Activated B cell treated with CpG ODN at 0.5 μM for 24 hours (primary cell): ENCODE results near the gene CSNK1G2. TPM values are rescaled to one million over a fixed set of nuclear protein-coding genes. Genes with fewer than 3 reads are reported as not detected.

Experiments
- ATAC-seq: fragments of 200-7000 bp; cut with Tn5 transposase; one replicate; pipeline ENCODE4 v1.10.0; 2021; ENCODE audit warnings: low read depth, mild to moderate bottlenecking, moderate library complexity
- CTCF ChIA-PET: fragments of 350-600 bp; sonication (Branson Sonifier 250); formaldehyde crosslinking; loops from one replicate; lab custom pipeline; 2021; ENCODE audit warnings: antibody characterized with exemption; lab: Charles Lee
- POLR2A ChIA-PET: fragments of 350-600 bp; sonication (Branson Sonifier 250); formaldehyde crosslinking; loops from one replicate; lab custom pipeline; 2021; ENCODE audit warnings: antibody characterized with exemption; lab: Charles Lee
- DNase-seq: peaks from one replicate; pipeline ENCODE4 v3.0.0; 2022
- H3K27ac Mint-ChIP-seq: one replicate; pipeline ENCODE4 v1.8.0; 2020; ENCODE audit warnings: mixed read lengths
- H3K27me3 Mint-ChIP-seq: one replicate; pipeline ENCODE4 v1.8.0; 2021; ENCODE audit warnings: mixed read lengths
- H3K36me3 Mint-ChIP-seq: one replicate; pipeline ENCODE4 v1.8.0; 2021; ENCODE audit warnings: low read depth, mixed read lengths
- H3K4me1 Mint-ChIP-seq: one replicate; pipeline ENCODE4 v1.8.0; 2021; ENCODE audit warnings: mixed read lengths
- H3K4me3 Mint-ChIP-seq: one replicate; pipeline ENCODE4 v1.8.0; 2020; ENCODE audit warnings: mild to moderate bottlenecking, mixed read lengths
- H3K9me3 Mint-ChIP-seq: one replicate; pipeline ENCODE4 v1.8.0; 2020; ENCODE audit warnings: mixed read lengths
- CTCF ChIP-seq: fragments of 200-600 bp; IDR thresholded peaks from one replicate; pipeline ENCODE4 v1.8.0; 2022; ENCODE audit warnings: antibody characterized with exemption, mild to moderate bottlenecking
- intact Hi-C: fragments of 100-400 bp; cut with micrococcal nuclease; formaldehyde crosslinking; loops from one replicate; pipeline ENCODE4 v1.15.1; 2024
- total RNA-seq: library from RNA; stranded (reverse); gene quantifications from 2 replicates; pipeline ENCODE4 v1.2.3, GENCODE V29; 2022

The CSNK1G2 gene
- 83.1 and 89.1 TPM in 2 replicates for total RNA-seq

- no peaks in the 10 kb centered on the region for H3K27me3 Mint-ChIP-seq
- peaks cover 42% of the 10 kb centered on the region for H3K4me1 Mint-ChIP-seq
- peak within 1 kb of the TSS; percentile 99 for H3K27ac Mint-ChIP-seq
- H3K36me3 Mint-ChIP-seq = peaks cover 14% of the 10 kb centered on the region
- ChIA-PET POLR2A (interaction anchor here (0.5 to 2.2 kb wide), 22 partner anchors 8 to 802 kb away, joined by 3 to 15 read pairs (median 5); partner anchors contain the start of genes ABHD17A and AP3D1), CTCF (interaction anchor here (0.7 kb wide), 1 partner anchor 101 kb away, joined by 3 read pairs; no protein-coding TSS in a partner anchor)
- no peak for TF ChIP-seq CTCF
- H3K9me3 Mint-ChIP-seq = no peaks in the 10 kb centered on the region
- ATAC-seq = peak; percentile 1
- peak within 1 kb of the TSS; percentile 94 for H3K4me3 Mint-ChIP-seq
- intact Hi-C loops = loop anchor here (1.0 to 2.0 kb wide), 7 partner anchors 37 to 149 kb away; partner anchors contain the start of genes BTBD2 and MKNK2
- no peak for DNase-seq
Observed at GRCh38 chr19:1941146-1942077, at the start of gene CSNK1G2. TSS of gene CSNK1G2 (plus strand) at chr19:1941172. CDS start at chr19:1969773, 28,601 bp downstream.

GRCh38 chr19:1893791-1894190 lies 47.2 kb upstream of the CSNK1G2 start:
- intact Hi-C loops = no loop called here
- Mint-ChIP-seq H3K27ac (no peak overlapping the region), H3K9me3 (no peaks in the 10 kb centered on the region), H3K4me3 (no peak overlapping the region), H3K36me3 (no peaks in the 10 kb centered on the region), H3K4me1 (peaks cover 41% of the 10 kb centered on the region), H3K27me3 (no peaks in the 10 kb centered on the region)
- no peak for TF ChIP-seq CTCF
- POLR2A ChIA-PET = interaction anchor here (0.6 to 4.0 kb wide), 5 partner anchors 8 to 125 kb away, joined by 3 to 25 read pairs (median 5); partner anchors contain the start of gene ABHD17A
- CTCF ChIA-PET = no interaction called here
- no peak for DNase-seq
- no peak for ATAC-seq

GRCh38 chr19:1896508-1896907 lies 44.5 kb upstream of the CSNK1G2 start:
- Mint-ChIP-seq H3K4me3 (peak overlapping the region; percentile 84), H3K4me1 (peaks cover 45% of the 10 kb centered on the region), H3K9me3 (no peaks in the 10 kb centered on the region), H3K36me3 (no peaks in the 10 kb centered on the region), H3K27me3 (no peaks in the 10 kb centered on the region), H3K27ac (peak overlapping the region; percentile 97)
- TF ChIP-seq CTCF = no peak
- no peak for DNase-seq
- ChIA-PET POLR2A (interaction anchor here (0.6 to 4.0 kb wide), 12 partner anchors 9 to 550 kb away, joined by 3 to 35 read pairs (median 6); partner anchors contain the start of genes ABHD17A and MKNK2), CTCF (no interaction called here)
- ATAC-seq = no peak
- intact Hi-C loops = loop anchor here (2.0 kb wide), 1 partner anchor 46 kb away; no protein-coding TSS in a partner anchor

DNA sequence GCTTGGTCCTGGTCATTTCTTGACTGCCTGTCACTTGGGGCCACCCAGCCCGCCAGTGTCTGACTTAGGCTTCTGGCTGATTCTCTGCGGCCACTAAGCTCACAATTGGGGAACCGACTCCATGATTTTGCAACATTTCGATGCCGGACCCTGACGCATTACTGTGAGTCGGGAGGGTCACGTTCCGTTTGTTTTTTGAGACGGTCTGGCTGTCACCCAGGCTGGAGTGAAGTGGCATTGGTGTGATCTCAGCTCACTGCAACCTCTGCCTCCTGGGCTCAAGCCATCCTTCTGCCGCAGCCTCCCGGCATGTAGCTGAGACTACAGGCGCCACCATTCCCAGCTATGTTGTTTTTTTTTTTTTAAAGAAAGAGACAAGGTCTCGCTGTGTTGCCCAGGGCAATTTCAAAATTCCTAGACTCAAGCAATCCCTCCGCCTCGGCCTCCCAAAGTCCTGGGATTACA lies 39.0 kb upstream of the CSNK1G2 start:
- no peak overlapping the region for H3K4me3 Mint-ChIP-seq
- ChIA-PET POLR2A (interaction anchor here (1.3 to 1.5 kb wide), 2 partner anchors 40 to 188 kb away, joined by 3 to 5 read pairs; no protein-coding TSS in a partner anchor), CTCF (interaction anchor here (0.7 kb wide), 1 partner anchor 488 kb away, joined by 3 read pairs; no protein-coding TSS in a partner anchor)
- intact Hi-C loops = no loop called here
- H3K9me3 Mint-ChIP-seq = no peaks in the 10 kb centered on the region
- H3K4me1 Mint-ChIP-seq = peaks cover 50% of the 10 kb centered on the region
- DNase-seq = no peak
- TF ChIP-seq CTCF = no peak
- H3K36me3 Mint-ChIP-seq = peaks cover 2% of the 10 kb centered on the region
- no peak for ATAC-seq
- H3K27ac Mint-ChIP-seq = no peak overlapping the region
- H3K27me3 Mint-ChIP-seq = no peaks in the 10 kb centered on the region
